CD4-positive, alpha-beta T cell treated with Interleukin-4 for 4 hours (primary cell): ENCODE results near the gene PRR7.
A peak's percentile ranks its signal among the peaks of the same experiment; 100 is the strongest.

Experiments
- DNase-seq: peaks from one replicate; pipeline ENCODE4 v3.0.0-alpha.2; 2020

Gene PRR7

GRCh38 chr5:177425196-177425800 lies 21.3 kb upstream of the PRR7 start:
- no peak for DNase-seq

GRCh38 chr5:177425801-177426565 lies 20.6 kb upstream of the PRR7 start:
- peak; percentile 100 for DNase-seq

GRCh38 chr5:177426566-177427210 lies 19.9 kb upstream of the PRR7 start, which contains the start of gene GRK6:
TSS of gene GRK6 (plus strand) at chr5:177426676. CDS start at chr5:177426846, 170 bp downstream.
- peak; percentile 70 for DNase-seq

DNA sequence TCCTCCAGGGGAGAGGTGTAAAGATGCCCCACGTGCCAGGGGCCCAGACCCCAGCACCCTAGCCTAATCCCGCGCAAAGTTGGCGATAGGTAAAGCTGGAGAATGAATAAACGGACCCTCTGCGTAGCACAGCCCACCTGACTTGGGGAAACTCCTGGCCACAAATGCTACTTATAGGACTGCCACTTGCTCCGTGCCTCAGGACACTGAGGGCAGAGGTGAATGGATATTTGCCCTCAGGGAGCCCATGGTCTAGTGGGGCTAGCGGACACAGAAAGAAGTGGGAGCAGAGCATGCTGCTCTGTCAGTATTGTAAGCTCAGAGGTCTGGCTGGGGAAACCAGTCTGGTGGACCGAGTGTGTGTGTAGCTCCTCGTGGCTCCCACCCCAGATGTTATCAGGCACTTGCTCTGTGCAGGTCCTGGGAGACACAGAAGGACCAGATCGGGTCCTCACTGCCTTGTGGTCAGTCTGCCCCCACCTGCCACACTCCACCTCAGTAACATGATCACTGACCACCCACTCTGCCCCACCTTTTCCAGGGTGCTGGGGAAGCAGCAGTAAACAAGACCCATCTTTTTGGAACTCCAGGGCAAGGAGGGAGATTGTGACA lies 19.3 kb upstream of the PRR7 start:
- no peak for DNase-seq

- DNase-seq = peak; percentile 18
Measured at GRCh38 chr5:177427919-177428573, 18.6 kb upstream of the PRR7 start.

DNA sequence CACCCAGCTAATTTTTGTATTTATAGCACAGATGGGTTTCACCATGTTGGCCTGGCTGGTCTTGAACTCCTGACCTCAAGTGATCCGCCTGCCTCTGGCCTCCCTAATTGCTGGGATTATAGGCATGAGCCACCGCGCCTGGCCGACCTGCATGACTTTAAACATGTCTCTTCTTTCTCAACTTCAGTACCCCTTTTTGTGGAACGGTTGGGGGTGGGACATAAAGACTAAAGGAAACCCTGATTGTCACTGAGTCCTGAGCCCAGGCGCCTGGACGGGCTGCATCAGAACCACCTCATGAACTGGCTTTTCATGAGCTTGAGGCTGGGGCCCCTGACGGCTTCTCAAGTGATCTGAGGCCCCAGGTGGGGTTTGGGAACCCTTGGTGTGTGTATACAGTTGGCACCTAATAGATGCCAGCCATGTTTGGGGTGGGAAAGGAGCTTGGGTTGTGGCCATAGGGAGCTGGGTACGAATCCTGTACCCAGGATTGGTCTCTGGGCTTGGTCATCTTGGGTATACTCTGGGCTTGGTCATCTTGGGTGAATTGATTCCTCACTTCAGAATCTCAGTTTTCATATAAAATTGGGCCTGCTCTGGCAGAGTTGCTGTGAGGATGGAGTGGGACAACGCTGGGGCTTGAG lies 17.9 kb upstream of the PRR7 start:
- no peak for DNase-seq

- DNase-seq = peak; percentile 92
Measured at GRCh38 chr5:177429248-177430040, 17.2 kb upstream of the PRR7 start.

DNA sequence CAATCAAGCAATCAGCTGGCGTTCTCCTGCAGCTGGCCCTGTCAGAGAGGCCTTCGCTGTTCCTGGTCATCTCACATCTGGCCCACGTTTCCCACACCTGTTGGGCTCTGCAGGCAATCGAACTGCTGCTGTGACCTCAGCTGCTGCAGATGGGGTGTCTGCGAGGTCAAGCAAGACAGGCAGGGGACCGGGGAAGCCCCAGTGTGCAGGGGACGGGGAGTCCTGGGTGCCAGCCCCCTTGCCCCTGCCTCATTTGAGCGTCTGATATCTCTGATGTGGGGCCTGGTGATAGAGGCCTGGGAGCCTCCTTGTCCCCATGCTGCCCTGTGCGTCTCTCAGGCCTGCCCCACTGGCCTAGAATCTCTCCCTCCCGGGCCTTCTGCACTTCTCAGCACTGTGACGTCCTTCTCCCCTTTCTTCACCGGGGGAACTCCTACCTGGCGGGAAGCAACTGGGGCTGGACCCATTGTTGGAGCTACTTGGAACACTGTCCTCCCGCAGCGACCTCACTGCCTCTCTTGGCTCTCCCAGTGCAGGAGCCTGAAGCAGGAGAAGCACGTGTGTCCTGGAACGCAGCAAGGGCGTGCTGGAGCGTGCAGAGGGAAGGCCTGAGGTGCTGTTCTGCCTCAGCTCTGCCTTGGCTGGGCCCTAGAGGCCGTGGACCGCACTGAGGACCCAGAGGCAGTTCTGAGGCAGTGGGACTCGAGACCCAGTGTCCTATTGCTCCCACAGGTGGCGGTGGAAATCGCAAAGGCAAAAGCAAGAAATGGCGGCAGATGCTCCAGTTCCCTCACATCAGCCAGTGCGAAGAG lies 16.3 kb upstream of the PRR7 start:
- no peak for DNase-seq

DNA sequence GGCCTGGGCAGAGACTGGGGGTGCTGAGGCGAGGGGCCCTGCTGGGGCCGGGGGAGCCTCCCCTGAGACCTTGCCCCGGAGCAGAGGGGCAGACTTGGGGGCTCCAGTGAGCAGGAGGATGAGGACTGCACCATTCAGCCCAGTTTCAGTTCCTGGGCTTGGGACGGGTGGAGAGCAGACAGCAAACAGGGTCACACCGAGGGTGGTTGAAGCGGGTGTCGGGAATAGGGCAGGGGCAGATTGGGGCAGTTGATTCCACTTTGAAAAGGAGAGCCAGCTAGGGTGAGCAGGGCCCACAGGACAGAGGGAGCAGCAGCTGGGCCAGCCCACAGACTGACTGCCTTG lies 15.7 kb upstream of the PRR7 start:
- no peak for DNase-seq

- DNase-seq = peak; percentile 87
Measured at GRCh38 chr5:177431317-177432142, 15.1 kb upstream of the PRR7 start.

DNA sequence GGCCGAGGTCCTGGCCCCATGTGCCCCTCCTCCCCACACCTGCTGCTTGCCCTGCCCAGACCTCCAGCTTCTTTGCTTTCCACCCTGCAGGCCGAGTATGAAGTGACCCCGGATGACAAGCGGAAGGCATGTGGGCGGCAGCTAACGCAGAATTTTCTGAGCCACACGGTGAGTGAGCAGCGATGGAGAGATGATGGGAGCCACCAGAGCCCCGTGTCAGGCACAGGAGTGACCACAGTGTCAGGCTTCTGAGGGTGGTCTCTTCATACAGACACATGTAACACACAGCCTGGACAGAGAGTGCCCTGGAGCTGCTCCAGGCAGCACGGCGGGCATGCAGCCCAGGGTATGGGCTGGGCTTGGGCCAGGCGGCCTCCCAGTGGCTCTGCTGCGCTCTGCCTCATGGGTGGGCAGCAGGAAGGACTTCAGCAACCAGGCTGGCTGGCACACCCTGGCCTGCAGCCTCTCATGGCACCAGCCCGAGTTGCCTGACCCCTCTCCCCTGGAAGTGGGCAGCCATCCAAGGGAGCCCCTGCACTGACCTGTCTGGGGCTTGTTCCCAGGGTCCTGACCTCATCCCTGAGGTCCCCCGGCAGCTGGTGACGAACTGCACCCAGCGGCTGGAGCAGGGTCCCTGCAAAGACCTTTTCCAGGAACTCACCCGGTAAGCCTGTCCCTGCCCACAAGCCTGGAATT lies 14.3 kb upstream of the PRR7 start:
- DNase-seq = peak; percentile 17

- no peak for DNase-seq
Measured at GRCh38 chr5:177432839-177433657, 13.6 kb upstream of the PRR7 start.

DNA sequence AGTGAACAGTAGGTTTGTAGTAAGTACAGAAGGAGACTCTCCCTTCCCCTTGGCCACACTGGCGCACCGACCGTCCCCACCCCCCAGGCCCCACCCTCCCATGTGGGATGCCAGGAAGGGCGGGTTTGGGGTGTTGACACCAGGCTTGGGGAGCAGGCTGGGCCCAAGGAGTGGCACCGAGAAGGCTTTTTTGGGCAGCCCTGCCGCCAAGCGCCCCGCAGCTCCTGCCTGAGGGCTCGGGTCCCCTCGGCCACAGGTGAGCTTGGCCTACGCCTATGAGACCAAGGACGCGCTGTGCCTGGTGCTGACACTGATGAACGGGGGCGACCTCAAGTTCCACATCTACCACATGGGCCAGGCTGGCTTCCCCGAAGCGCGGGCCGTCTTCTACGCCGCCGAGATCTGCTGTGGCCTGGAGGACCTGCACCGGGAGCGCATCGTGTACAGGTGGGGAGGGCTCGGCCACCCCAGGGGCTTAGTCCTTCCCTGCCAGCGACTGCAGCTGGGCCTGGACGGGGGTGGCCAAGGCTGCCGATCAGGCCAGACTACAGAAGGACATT lies 12.9 kb upstream of the PRR7 start:
- DNase-seq = no peak

- peak; percentile 77 for DNase-seq
Measured at GRCh38 chr5:177434437-177434836, 12.2 kb upstream of the PRR7 start.

DNA sequence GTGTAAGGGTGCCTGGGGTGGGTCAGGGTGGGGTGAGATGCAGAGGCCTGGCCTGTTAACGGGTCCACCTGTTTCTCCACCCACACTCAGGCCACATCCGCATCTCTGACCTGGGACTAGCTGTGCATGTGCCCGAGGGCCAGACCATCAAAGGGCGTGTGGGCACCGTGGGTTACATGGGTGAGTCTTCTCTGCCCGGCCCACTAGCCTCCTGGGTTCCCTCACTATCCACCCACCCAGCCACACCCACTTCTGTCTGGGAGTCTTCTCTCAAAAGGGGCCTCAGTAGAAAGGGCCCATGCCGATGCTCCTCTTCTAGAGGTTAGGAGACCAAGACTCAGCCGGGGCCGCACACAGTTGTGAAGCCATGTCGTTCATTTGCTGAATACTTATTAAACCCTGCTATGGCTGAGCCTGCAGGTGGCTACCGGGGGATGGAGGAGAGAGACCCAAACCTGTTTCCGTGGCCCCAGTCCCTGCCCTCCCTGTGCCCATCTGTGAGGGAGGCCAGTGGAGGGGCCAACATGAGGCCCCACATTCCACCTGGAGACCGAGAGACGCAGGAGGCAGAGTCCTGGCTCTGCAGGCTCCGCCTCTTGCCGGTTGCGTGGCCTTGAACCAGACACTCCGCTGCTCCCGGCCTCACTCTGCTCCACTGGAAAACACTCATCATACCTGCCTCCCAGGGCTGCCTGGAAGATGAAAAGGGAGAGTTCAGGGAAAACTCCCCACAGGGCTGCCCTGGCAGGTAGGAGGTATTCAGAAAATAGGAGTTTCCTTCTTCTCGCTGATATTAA lies 11.5 kb upstream of the PRR7 start:
- DNase-seq = no peak

GRCh38 chr5:177435847-177436536 lies 10.6 kb upstream of the PRR7 start:
- DNase-seq = no peak

DNA sequence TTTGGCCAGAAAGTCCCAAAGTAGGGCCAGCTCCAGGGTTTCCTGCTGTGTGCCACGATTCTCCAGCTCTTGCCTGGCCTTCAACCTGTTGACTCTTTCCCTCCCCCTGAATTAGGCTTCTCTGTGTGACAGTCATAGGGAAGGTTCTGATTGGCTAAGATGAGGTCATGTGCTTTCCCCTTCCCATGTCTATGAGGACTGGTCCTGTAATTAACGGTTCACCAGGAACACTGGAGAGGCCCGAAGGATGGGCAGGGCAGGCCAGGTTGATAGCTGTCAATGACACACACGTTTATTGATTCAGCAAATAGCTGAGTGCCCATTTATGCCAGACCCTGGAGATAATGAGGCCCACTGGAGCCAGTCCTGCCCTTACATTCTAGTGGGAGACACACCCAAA lies 9.0 kb upstream of the PRR7 start:
- no peak for DNase-seq
